Fibroblast of mammary gland (primary cell): ENCODE results near the gene MYL11.
A peak's percentile ranks its signal among the peaks of the same experiment; 100 is the strongest.

ENCODE experiments used
- DNase-seq: peaks from one replicate; pipeline ENCODE4 v3.0.0-alpha.2; 2010; ENCODE audit warnings: low read depth
- H3K4me3 ChIP-seq: 2 replicates; pipeline ENCODE4 v1.5.1; 2011; ENCODE audit warnings: low read depth, mild to moderate bottlenecking, low read length, moderate library complexity; ENCODE audit not compliant: control insufficient read depth
- TF ChIP-seq, protein P1 (sequence below): conservative IDR thresholded peaks from 2 replicates; pipeline ENCODE4 v1.5.1; 2011; ENCODE audit warnings: low read depth, low read length, inconsistent platforms; ENCODE audit not compliant: control insufficient read depth, insufficient read depth

The MYL11 gene

GRCh38 chr16:30409125-30410060, 34.8 kb downstream of the MYL11 start:
- DNase-seq = peak; percentile 81
- no peak overlapping the region for H3K4me3 ChIP-seq
- TF ChIP-seq, protein P1, sequence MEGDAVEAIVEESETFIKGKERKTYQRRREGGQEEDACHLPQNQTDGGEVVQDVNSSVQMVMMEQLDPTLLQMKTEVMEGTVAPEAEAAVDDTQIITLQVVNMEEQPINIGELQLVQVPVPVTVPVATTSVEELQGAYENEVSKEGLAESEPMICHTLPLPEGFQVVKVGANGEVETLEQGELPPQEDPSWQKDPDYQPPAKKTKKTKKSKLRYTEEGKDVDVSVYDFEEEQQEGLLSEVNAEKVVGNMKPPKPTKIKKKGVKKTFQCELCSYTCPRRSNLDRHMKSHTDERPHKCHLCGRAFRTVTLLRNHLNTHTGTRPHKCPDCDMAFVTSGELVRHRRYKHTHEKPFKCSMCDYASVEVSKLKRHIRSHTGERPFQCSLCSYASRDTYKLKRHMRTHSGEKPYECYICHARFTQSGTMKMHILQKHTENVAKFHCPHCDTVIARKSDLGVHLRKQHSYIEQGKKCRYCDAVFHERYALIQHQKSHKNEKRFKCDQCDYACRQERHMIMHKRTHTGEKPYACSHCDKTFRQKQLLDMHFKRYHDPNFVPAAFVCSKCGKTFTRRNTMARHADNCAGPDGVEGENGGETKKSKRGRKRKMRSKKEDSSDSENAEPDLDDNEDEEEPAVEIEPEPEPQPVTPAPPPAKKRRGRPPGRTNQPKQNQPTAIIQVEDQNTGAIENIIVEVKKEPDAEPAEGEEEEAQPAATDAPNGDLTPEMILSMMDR = peak; percentile 94

DNA sequence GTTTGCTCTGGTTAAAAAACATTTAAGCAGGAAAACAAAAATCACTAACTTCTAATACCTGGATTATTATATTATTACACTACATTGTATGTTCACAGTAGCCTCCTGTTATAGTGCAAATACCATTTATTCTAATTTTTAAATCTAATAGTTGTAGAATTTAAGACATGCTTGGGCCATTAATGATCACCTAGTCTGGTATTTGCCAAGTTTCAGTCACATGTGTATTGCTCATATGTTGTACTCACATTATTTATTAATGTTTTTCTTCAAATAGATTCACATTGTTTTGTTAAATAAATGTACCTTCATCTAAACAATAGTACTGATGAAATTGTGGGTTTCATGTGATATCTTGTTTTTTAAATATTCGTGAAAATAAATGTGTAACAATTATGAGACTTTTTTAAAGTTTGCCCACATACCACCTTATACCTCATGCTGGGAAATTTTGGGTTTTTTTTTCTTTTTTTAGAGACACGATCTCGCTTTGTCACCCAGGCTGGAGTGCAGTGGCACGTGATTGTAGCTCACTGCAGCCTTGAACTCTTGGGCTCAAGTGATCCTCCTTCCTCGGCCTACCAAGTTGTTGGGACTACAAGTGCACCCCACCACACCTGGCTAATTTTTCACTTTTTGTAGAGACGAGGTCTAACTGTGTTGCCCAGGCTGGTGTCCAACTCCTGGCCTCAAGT, 38.7 kb downstream of the MYL11 start:
- no peak for DNase-seq
- no peak overlapping the region for H3K4me3 ChIP-seq

GRCh38 chr16:30414159-30414558, 39.6 kb downstream of the MYL11 start:
- DNase-seq = no peak
- TF ChIP-seq, protein P1 = no peak
- H3K4me3 ChIP-seq = no peak overlapping the region

More for the DNA sequence above, 38.7 kb downstream of the MYL11 start:
- TF ChIP-seq, protein P1 = no peak

DNA sequence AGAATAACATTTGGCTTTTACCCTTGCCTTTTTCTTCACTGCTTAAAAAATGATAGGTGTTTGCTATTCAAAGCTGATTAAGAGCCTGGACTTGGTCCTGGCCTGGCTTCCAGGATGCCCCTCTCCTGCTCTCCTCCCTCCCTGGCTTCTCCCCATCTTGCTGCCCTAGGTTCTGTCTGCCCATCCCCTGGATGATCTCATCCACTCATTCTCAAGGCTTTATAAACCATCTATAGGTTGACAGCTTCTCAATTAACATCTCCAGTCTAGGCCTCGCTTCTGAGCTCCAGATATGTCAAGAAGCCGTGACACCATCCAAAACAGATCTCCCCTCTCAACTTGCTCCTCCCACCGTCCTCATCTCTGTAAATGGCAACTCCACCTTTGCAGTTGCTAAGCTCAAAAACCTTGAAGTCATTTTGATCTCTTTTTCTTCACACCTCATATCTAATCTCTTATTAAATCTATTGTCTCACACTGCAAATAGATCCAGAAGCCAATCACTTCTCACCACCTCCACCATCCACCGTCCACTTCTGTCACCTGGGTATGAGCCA, 41.5 kb downstream of the MYL11 start:
- TF ChIP-seq, protein P1 = no peak
- DNase-seq = no peak
- no peak overlapping the region for H3K4me3 ChIP-seq

- peak overlapping the region; percentile 31 for H3K4me3 ChIP-seq
- no peak for DNase-seq
- TF ChIP-seq, protein P1 = no peak
These were observed 42.3 kb downstream of the MYL11 start for GRCh38 chr16:30416624-30417528.
